Panc1 (cell line): ENCODE measurements around the gene FADS2. TPM values are rescaled to one million over a fixed set of nuclear protein-coding genes. Genes with fewer than 3 reads are reported as not detected.

ENCODE experiments used
- ATAC-seq: fragments of 200-7000 bp; cut with Tn5 transposase; 2 replicates; pipeline ENCODE4 v1.9.1; 2020; ENCODE audit warnings: mild to moderate bottlenecking, moderate library complexity
- BruUV-seq: library from RNA; stranded (reverse); fragments of 400-500 nt; replicated peaks from 2 replicates; lab custom pipeline; 2021; lab: Mats Ljungman, UMichigan
- CTCF ChIA-PET: fragments of 300-600 bp; sonication (Branson Sonifier 250); formaldehyde crosslinking; loops from one replicate; lab custom pipeline; 2022; ENCODE audit warnings: antibody characterized with exemption; lab: Charles Lee
- POLR2A ChIA-PET: fragments of 300-600 bp; sonication (Branson Sonifier 250); formaldehyde crosslinking; loops from one replicate; lab custom pipeline; 2022; ENCODE audit warnings: antibody characterized with exemption; lab: Charles Lee
- DNase-seq: peaks from one replicate; pipeline ENCODE4 v3.0.0-alpha.2; 2010; ENCODE audit warnings: low read depth, low spot score
- H3K27ac ChIP-seq: 2 replicates; pipeline ENCODE4 v1.5.1; 2011; ENCODE audit warnings: mild to moderate bottlenecking, low read length, inconsistent platforms
- H3K27me3 ChIP-seq: fragments of 200-500 bp; sonication (Bioruptor generic); 2 replicates; pipeline ENCODE4 v1.6.0; 2014; ENCODE audit warnings: low read length, inconsistent platforms; ENCODE audit not compliant: control insufficient read depth, insufficient read depth
- H3K36me3 ChIP-seq: fragments of 200-500 bp; sonication (Bioruptor generic); 2 replicates; pipeline ENCODE4 v1.5.1; 2014; ENCODE audit warnings: inconsistent platforms, mild to moderate bottlenecking, low read length, moderate library complexity; ENCODE audit not compliant: control insufficient read depth, insufficient read depth
- H3K4me1 ChIP-seq: 2 replicates; pipeline ENCODE4 v1.5.1; 2011; ENCODE audit warnings: inconsistent platforms, mild to moderate bottlenecking, low read length, moderate library complexity; ENCODE audit not compliant: control insufficient read depth, insufficient read depth
- H3K4me3 ChIP-seq, 2 experiments: 2 replicates each; pipeline ENCODE4 v1.5.1; 2011 to 2012; ENCODE audit warnings: low read depth in 2 of 2, low read length in 2 of 2, mild to moderate bottlenecking in 2 of 2, inconsistent platforms in 1 of 2, moderate library complexity in 1 of 2
- H3K9me3 ChIP-seq: fragments of 200-500 bp; sonication (Bioruptor generic); 2 replicates; pipeline ENCODE4 v1.5.1; 2014; ENCODE audit warnings: low read depth, mild to moderate bottlenecking, inconsistent platforms, low read length, moderate library complexity; ENCODE audit not compliant: control insufficient read depth, insufficient read depth
- CTCF ChIP-seq: fragments of 450-650 bp; IDR thresholded peaks from 2 replicates; pipeline ENCODE4 v1.5.1; 2017; ENCODE audit warnings: mild to moderate bottlenecking
- POLR2AphosphoS5 ChIP-seq: IDR thresholded peaks from 2 replicates; pipeline ENCODE4 v1.6.1; 2012; ENCODE audit warnings: mild to moderate bottlenecking, low read depth, low read length, moderate library complexity
- REST ChIP-seq, 2 experiments: IDR thresholded peaks; 2 replicates each; pipeline ENCODE4 v1.6.1; 2011 to 2012; ENCODE audit warnings: low read depth in 2 of 2, control low read depth in 1 of 2, low read length in 1 of 2, mild to moderate bottlenecking in 1 of 2, moderate library complexity in 1 of 2; ENCODE audit not compliant: insufficient read depth in 1 of 2
- SIN3A ChIP-seq: IDR thresholded peaks from 2 replicates; pipeline ENCODE4 v1.6.1; 2012; ENCODE audit warnings: low read depth, mild to moderate bottlenecking, low read length, moderate library complexity, borderline replicate concordance; ENCODE audit not compliant: insufficient read depth
- TCF7L2 ChIP-seq: IDR thresholded peaks from 2 replicates; pipeline ENCODE4 v1.6.1; 2011; ENCODE audit warnings: mild to moderate bottlenecking, low read depth, low read length, inconsistent platforms
- in situ Hi-C: cut with HindIII; loops from 2 replicates; pipeline ENCODE4 v1.10.0; 2016; ENCODE audit warnings: low sequenced_read_pairs, low pct_unique_long_range_greater_than_20kb
- intact Hi-C: fragments of 100-400 bp; cut with micrococcal nuclease; formaldehyde crosslinking; loops from one replicate; pipeline ENCODE4 v1.10.0; 2022; ENCODE audit not compliant: unreplicated experiment
- total RNA-seq: library from RNA; stranded (reverse); gene quantifications from one replicate; pipeline ENCODE4 v1.2.1, GENCODE V29; 2021; ENCODE audit not compliant: unreplicated experiment

The FADS2 gene
- total RNA-seq, 1 experiment from 2014 or later: 679 TPM

- POLR2A ChIA-PET: no interaction called here
- in situ Hi-C loops: no loop called here
- CTCF ChIA-PET: no interaction called here
Measured at GRCh38 chr11:61893981-61894380, 65.9 kb downstream of the FADS2 start.

GRCh38 chr11:61895046-61895717 is 67.1 kb downstream of the FADS2 start:
- intact Hi-C loops: no loop called here
- Histone ChIP-seq H3K4me1 (peaks cover 6% of the 10 kb centered on the region), H3K9me3 (no peaks in the 10 kb centered on the region), H3K27me3 (no peaks in the 10 kb centered on the region), H3K4me3 (no peak overlapping the region), H3K27ac (no peak overlapping the region), H3K36me3 (no peaks in the 10 kb centered on the region)
- BruUV-seq: no TSS peak
- ChIA-PET POLR2A (interaction anchor here (0.7 kb wide), 1 partner anchor 25 kb away, joined by 3 read pairs; no protein-coding TSS in a partner anchor), CTCF (interaction anchor here (0.6 kb wide), 2 partner anchors 29 to 51 kb away, joined by 3 read pairs; no protein-coding TSS in a partner anchor)
- no peak for TF ChIP-seq TCF7L2
- no peak for TF ChIP-seq REST (IDR thresholded peaks at IDR 0.05; ENCODE audit: insufficient read depth in 1 of 2, low read depth in 2 of 2, low read length in 1 of 2)
- no peak for TF ChIP-seq CTCF
- TF ChIP-seq SIN3A: no peak
- TF ChIP-seq POLR2AphosphoS5: no peak
- DNase-seq: no peak
- in situ Hi-C loops: no loop called here
- ATAC-seq: no peak

More at GRCh38 chr11:61893981-61894380, 65.9 kb downstream of the FADS2 start:
- no peak overlapping the region for H3K27ac ChIP-seq
- no peak for ATAC-seq
- no peak overlapping the region for H3K4me3 ChIP-seq
- no peaks in the 10 kb centered on the region for H3K36me3 ChIP-seq
- TF ChIP-seq POLR2AphosphoS5: no peak
- no peak for TF ChIP-seq CTCF
- TF ChIP-seq REST (IDR thresholded peaks at IDR 0.05; ENCODE audit: insufficient read depth in 1 of 2, low read depth in 2 of 2, low read length in 1 of 2): no peak
- no TSS peak for BruUV-seq
- peaks cover 8% of the 10 kb centered on the region for H3K4me1 ChIP-seq
- intact Hi-C loops: no loop called here
- H3K9me3 ChIP-seq: no peaks in the 10 kb centered on the region
- no peak for DNase-seq
- H3K27me3 ChIP-seq: no peaks in the 10 kb centered on the region
